Right cardiac atrium (tissue), 5 donors: Measurements from ENCODE around the gene LRP1. TPM values are rescaled to one million over a fixed set of nuclear protein-coding genes. Genes with fewer than 3 reads are reported as not detected.
A peak's percentile ranks its signal among the peaks of the same experiment; 100 is the strongest.

Experiments used
- ATAC-seq, 2 donors: fragments of 200-7000 bp; cut with Tn5 transposase; one replicate each; pipeline versions ENCODE4 v1.8.0 to v1.9.1; 2020; ENCODE audit warnings: moderate library complexity in 2 of 2, mild to moderate bottlenecking in 1 of 2
- DNase-seq, 3 donors: peaks; one replicate each; pipeline ENCODE4 v3.0.0-alpha.2; 2020
- H3K27ac ChIP-seq: one replicate; pipeline ENCODE4 v1.5.1; 2013; ENCODE audit warnings: mild to moderate bottlenecking, low read length, control low read depth, moderate library complexity
- H3K27me3 ChIP-seq: one replicate; pipeline ENCODE4 v1.6.1; 2013; ENCODE audit not compliant: control insufficient read depth, insufficient read depth
- H3K4me1 ChIP-seq: one replicate; pipeline ENCODE4 v1.6.1; 2013; ENCODE audit warnings: low read length; ENCODE audit not compliant: control insufficient read depth, insufficient read depth
- H3K4me3 ChIP-seq: one replicate; pipeline ENCODE4 v1.5.1; 2013; ENCODE audit warnings: low read length, control low read depth
- H3K9me3 ChIP-seq: one replicate; pipeline ENCODE4 v1.6.1; 2013; ENCODE audit warnings: low read length; ENCODE audit not compliant: control insufficient read depth
- WGBS: extraction: QIAGEN DNeasy Blood & Tissue Kit; methylation state at CpG from one replicate; pipeline ENCODE4 v1.1.7; 2013; 5-methylcytosine and 5-hydroxymethylcytosine counted together
- intact Hi-C, 4 donors: fragments of 100-400 bp; cut with DNase I; formaldehyde crosslinking; loops; one replicate each; pipeline versions ENCODE4 v1.11.0 to v1.14.0; 2022 to 2023
- polyA plus RNA-seq: library from polyadenylated mRNA; stranded (reverse); fragments of 200-250 nt; gene quantifications from one replicate; pipeline ENCODE4 v1.2.3, GENCODE V29; 2013
- total RNA-seq, 4 donors: library from RNA; stranded (reverse); fragmentation: NEBNext Ultra II Directional; extraction: Animal tissue kit (Norgen Biotek cat#: 25700); gene quantifications; one replicate each; pipeline ENCODE4 v1.2.1, GENCODE V29; 2021
- donor health status: healthy with polysubstance abuse.
- donor health status: DM: no; HTN: yes; CAD: no.
- donor health status: DM: no; HTN: no; CAD: no.
- donor health status: DM: no; HTN: yes; CAD: no; lungs with severe emphysema.
- donor health status: DM: yes; HTN: yes; CAD: no.

LRP1 gene
- total and polyA plus RNA-seq, 5 donors: 55.0 to 181 (median 140) TPM

DNA sequence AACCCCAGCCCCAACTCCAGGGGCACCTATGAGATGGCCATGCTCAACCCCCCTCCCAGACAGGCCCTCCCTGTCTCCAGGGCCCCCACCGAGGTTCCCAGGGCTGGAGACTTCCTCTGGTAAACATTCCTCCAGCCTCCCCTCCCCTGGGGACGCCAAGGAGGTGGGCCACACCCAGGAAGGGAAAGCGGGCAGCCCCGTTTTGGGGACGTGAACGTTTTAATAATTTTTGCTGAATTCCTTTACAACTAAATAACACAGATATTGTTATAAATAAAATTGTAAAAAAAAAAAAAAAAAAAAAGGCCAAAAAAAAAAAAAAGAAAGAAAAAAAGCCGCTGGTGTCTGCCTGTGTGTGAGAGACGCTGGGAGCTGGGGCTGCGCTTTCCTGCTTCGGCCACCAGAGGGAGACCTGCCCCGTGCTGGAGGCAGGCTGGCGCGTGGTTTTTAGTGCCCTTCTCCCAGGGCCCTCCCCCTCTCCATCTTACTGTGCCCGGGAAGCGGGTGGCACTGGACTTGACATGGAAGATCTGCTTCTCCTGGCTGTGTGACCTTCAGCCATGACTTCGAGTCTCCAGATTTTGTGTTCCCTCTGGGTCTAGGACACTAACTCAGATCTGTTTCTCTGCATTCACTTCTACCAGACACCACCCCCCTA is 84.9 kb downstream of the LRP1 start:
- no peaks in the 10 kb centered on the region for H3K9me3 ChIP-seq
- no peak overlapping the region for H3K27ac ChIP-seq
- peak; percentile 64 to 70 for ATAC-seq
- no peak overlapping the region for H3K4me3 ChIP-seq
- intact Hi-C loops: loop anchor here in 3 of 4 donors (1.0 to 2.0 kb wide), 2 partner anchors 26 kb away; no protein-coding TSS in a partner anchor
- DNase-seq: peak; percentile 87 to 95 (median 95)
- WGBS: 8% methylated on average over 16 of the region's 16 CpGs
- peaks cover 4% of the 10 kb centered on the region for H3K4me1 ChIP-seq
- H3K27me3 ChIP-seq: no peaks in the 10 kb centered on the region

DNA sequence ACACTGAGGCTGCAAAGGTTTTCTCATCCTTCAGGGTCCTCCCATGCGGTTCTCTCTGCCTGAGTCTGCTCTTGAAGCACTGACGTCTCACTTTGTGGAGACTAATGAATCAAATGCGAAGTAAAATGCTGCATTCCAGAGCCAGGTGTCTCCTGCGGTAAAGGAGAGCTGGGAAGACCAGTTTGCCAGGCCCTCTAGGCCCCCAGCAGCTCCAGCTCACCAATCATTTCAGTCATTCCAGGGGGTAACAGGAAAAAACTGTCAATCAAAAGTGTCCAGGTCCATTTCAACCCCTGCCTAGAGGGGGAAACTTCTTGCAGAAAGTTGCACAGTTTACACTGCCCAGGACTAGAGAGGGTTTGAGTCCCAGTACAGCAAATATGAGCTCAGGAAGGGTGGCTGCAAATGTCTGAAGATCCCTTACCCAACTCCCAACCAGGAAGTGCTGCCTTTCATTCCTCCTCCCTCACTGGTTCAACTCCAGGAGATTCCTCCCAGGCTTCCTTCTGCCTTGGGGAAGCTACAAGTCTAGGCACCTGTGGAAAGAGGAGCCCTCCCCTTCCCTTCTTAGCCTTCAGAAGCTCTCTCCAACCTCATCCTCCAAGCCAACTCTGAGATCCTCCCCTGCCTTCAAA is 85.6 kb downstream of the LRP1 start:
- no peak overlapping the region for H3K27ac ChIP-seq
- peaks cover 4% of the 10 kb centered on the region for H3K4me1 ChIP-seq
- intact Hi-C loops: loop anchor here (1.0 to 2.0 kb wide), 2 partner anchors 25 kb away; no protein-coding TSS in a partner anchor
- DNase-seq (no peak), ATAC-seq (no peak)
- no peaks in the 10 kb centered on the region for H3K9me3 ChIP-seq
- H3K27me3 ChIP-seq: no peaks in the 10 kb centered on the region
- 68% methylated on average over 4 of the region's 4 CpGs for WGBS
- no peak overlapping the region for H3K4me3 ChIP-seq

DNA sequence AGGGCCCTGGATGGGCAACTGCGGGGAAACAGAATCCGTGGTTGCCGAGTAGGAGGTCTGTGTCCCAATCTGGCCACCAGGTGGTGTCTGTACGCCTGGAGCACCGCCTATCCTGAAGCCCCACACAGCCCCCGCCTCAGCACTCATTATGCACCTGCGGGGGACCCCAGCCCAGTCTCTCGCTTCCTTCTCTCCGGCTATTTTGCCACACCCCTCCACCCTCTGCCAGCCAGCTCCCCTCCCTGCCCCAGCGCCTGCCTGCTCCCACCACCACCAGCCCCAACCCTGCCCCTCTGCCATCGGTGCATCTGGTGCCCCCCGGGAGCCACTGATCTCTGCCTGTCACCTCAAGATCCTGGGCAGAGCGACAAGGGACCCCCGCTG is 86.1 kb downstream of the LRP1 start:
- peak; percentile 64 to 85 (median 80) for DNase-seq
- Histone ChIP-seq H3K27ac (no peak overlapping the region), H3K27me3 (no peaks in the 10 kb centered on the region)

DNA sequence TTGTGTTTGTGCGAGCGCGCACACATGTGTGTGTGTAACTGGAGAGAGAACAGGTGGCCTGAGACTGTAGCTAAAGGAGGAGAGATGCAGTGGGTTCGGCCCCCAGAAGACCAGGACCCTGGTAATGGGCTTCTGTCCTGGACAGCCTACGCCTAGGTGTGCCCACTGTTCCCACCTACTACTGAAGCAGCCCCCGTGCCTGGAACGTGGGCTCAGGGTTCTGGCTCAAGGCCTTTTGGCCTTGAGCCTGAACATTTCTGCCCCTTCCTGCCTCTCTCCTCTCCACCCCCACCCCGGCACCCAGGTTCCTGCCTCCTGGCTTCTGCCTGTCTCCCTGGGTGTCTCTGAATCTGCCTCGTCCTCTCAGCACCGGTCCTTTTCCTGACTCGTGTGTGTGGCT is 86.8 kb downstream of the LRP1 start:
- H3K4me1 ChIP-seq: no peaks in the 10 kb centered on the region
- no peak overlapping the region for H3K27ac ChIP-seq
- H3K4me3 ChIP-seq: no peak overlapping the region
- H3K27me3 ChIP-seq: no peaks in the 10 kb centered on the region
- intact Hi-C loops: loop anchor here in 1 of 4 donors (2.0 kb wide), 1 partner anchor 24 kb away; no protein-coding TSS in a partner anchor
- H3K9me3 ChIP-seq: no peaks in the 10 kb centered on the region
- WGBS: 31% methylated on average over 11 of the region's 11 CpGs
- DNase-seq (peak in 1 of 3 donors; percentile 44), ATAC-seq (no peak)

More for the DNA sequence above, 86.1 kb downstream of the LRP1 start:
- H3K4me3 ChIP-seq: no peak overlapping the region
- H3K9me3 ChIP-seq: no peaks in the 10 kb centered on the region
- H3K4me1 ChIP-seq: no peaks in the 10 kb centered on the region
- 2% methylated on average over 14 of the region's 14 CpGs for WGBS
- intact Hi-C loops: loop anchor here in 1 of 4 donors (2.0 kb wide), 1 partner anchor 24 kb away; no protein-coding TSS in a partner anchor
- ATAC-seq: peak; percentile 30 to 50

DNA sequence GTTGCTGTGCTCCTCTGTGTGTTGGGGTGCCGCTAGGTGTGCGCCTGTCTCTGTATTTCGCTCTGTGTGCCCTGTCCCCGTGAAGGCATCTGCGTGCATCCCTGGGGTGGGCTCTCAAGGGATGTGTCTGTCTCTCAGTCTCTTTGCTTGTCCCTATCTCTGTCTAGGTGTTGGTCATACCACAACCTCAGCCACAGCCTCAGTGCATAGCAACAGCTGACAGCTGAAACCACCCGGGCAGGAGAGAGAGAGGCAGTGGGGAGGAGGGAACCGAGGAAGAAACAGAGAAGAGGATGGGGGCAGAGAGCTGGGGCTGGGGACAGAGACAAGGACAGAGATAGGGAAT is 87.4 kb downstream of the LRP1 start:
- ATAC-seq (no peak), DNase-seq (no peak)
- H3K9me3 ChIP-seq: no peaks in the 10 kb centered on the region
- no peaks in the 10 kb centered on the region for H3K4me1 ChIP-seq
- H3K27me3 ChIP-seq: no peaks in the 10 kb centered on the region
- no peak overlapping the region for H3K27ac ChIP-seq
- H3K4me3 ChIP-seq: no peak overlapping the region
- WGBS: 13% methylated on average over 7 of the region's 7 CpGs
- intact Hi-C loops: loop anchor here in 1 of 4 donors (2.0 kb wide), 1 partner anchor 23 kb away; no protein-coding TSS in a partner anchor

DNA sequence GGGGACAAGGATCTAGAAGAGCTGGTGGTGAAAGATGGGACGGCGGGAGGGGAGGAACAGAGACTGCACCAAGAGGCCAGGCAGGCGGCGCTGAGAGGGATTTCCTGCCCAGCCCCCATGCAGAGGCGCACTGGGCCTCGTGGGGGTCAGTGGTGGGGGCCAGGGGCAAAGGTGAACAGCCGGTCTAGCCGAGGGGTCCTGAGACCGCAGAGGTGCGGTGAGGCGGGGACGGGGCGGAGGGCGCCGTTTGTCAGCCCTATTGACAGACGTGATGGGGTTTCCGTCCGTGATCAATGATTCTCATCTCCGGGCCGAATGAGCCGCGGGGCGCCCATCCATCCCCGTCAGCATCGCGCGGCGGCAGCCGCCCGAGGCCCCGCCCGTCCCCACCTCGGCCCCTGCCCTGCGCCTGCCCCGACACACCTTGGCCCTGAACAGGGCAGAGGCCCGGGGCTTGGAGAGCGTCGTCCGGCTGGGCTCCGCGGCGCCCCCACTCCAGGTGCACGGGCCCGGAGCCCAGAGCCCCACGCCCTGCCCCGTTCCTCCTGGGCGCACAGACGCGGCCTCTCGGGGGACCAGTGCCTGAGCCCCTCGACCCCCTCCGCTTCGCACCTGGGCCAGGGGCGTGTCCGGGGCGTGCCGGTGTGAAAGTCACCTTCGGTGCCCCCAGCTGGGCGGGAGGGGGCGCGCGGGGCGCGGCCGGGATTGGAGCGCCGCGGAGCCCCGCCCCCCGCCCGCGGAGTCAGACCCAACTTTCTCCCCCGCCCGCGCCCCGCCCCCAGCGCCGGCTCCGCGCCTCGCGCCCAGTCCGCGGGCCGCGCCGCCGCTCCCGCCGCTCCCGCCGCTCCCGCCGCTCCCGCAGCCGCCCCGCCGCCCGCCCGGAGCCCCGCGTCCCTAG is 88.0 kb downstream of the LRP1 start, which contains the start of gene NXPH4:
NXPH4 (plus strand) TSS at position 781 of the 898 bp plus-strand sequence. CDS start 176 bp downstream, outside the sequence.
- no peaks in the 10 kb centered on the region for H3K4me1 ChIP-seq
- H3K27me3 ChIP-seq: no peaks in the 10 kb centered on the region
- 1% methylated on average over 88 of the region's 102 CpGs for WGBS
- intact Hi-C loops: no loop called here
- H3K4me3 ChIP-seq: peak within 1 kb of the TSS; percentile 46
- ATAC-seq (no peak), DNase-seq (peak; percentile 58 to 80 (median 80))
- no peaks in the 10 kb centered on the region for H3K9me3 ChIP-seq
- H3K27ac ChIP-seq: no peak within 1 kb of the TSS

DNA sequence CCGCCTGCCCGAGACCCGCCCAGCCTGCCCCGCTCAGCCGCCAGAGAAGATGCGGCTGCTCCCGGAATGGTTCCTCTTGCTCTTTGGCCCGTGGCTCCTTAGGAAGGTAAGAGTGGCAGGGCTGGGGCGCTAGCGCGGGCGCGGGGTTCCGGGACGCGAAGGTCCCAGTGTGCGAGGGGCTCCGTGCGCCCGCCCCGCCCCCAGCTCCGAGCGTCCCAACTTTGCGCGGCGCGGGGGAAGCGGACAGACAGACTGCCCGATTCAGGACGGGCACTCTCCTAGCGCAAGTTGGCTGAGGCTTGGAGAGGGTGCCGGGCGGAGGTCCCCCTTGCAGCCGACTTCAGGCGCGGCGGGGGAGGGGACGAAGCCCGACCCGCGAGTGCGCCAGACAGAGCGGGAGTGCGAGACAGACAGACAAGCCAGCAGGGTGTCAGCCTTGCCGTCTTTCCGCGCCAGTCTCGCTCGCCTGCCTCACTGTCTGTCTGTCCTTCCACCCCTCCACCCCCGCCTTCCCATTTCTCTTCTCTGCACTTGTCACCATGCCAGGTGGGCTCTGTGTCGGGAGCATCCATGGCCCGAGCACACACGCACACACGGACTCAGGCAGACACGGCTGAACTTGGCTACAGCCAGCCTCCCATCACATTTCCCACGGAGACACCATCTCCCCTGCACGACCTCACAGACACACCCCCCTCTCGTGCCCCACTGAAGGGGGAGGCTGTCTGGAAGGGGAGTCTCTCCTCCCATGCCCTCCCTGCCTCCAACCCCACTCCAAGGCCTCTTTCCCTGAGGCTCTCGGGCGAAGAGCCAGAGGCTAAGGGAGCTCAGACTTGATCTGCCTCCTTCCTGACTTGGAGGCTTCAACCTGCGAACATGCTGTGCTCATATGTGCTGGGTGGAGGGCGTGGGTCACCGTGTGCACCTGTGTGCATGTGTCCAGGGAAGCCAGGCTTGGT is 88.9 kb downstream of the LRP1 start:
- intact Hi-C loops: no loop called here
- WGBS: 3% methylated on average over 63 of the region's 63 CpGs
- H3K27ac ChIP-seq: no peak overlapping the region
- H3K27me3 ChIP-seq: no peaks in the 10 kb centered on the region
- no peaks in the 10 kb centered on the region for H3K4me1 ChIP-seq
- peak overlapping the region; percentile 46 for H3K4me3 ChIP-seq
- peak in 1 of 3 donors; percentile 70 for DNase-seq
- no peak for ATAC-seq
- H3K9me3 ChIP-seq: no peaks in the 10 kb centered on the region

DNA sequence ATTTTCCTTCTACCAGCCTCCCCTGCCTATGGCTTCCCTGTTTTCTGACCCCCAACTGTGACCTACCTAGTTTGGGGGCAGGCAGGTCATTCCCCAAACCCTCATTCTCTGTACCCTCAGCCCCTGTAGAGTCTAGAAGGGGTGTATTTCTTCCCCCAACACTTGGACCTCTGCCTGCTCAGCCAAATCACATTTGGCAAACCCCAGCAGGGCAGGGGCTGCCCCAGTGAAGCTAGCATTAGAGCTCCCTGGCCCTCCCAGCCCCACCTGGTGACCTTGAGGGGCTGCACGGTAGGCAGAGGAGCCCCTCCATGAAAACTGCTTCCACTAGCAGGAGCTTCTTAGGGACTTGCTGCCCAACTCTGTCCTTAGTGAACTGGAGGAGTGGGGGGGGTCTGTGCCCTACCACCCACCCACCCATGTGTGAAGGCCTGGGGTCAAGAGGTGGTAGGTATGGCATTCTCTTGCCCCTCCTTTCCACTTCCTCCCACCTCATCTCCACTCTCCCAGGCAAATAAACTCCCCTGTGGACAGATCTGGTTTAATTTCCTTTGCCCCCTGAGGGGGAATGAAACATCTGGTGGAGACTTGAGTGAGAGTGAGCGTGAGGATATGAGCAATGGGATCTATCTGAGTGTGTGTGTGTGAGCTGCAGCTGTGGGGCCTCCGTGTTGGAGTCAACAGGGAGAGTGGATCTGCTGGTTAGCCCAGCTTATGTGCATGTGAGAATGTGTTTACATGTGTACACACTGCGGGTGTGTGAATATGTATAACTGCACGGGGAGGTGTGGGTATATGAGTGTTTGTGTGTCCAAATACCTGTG is 90.0 kb downstream of the LRP1 start:
- H3K27me3 ChIP-seq: no peaks in the 10 kb centered on the region
- ATAC-seq: no peak
- no peaks in the 10 kb centered on the region for H3K9me3 ChIP-seq
- no peak for DNase-seq
- no peak overlapping the region for H3K4me3 ChIP-seq
- H3K4me1 ChIP-seq: no peaks in the 10 kb centered on the region
- intact Hi-C loops: no loop called here
- WGBS: 82% methylated on average over 5 of the region's 5 CpGs
- H3K27ac ChIP-seq: no peak overlapping the region

DNA sequence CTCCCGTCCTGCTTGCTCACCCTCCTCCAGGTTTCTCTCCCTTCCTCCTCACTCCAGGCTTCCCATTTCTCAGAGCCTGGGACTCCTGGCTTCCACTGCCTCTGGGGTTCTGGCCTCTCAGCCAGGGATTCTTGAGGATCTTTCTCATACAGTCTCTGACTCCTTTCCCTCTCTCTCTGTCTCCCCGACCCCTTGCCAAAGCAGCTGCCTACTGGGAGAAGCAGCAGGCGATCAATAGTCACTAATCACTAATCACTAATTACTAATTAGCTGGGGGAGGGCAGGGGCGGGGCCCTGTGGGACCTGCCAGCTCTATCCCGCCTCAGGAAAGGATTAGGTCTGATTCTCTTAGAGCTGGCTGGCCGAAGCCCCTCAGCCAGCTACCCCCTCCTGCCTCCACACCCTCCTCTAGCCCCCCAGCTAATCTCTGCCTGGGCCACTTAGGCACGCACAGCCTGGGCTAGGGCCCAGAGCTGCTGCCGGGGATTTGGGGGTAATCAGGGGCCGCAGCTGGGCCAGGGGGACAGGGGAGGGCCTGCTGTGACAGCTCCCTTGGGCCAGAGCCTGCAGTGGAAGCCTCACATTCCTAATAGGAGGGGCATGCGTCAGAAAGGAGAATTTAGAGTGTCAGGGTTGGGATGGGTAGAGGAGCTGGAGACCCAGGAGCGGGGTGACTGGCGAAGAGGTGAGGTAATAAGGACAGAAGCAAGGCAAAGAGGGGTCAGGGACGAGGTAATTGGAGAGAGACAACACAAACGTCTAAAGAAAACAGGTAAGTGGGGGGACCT is 91.1 kb downstream of the LRP1 start:
- no peaks in the 10 kb centered on the region for H3K27me3 ChIP-seq
- no peak overlapping the region for H3K27ac ChIP-seq
- ATAC-seq (no peak), DNase-seq (no peak)
- intact Hi-C loops: no loop called here
- H3K4me1 ChIP-seq: no peaks in the 10 kb centered on the region
- H3K4me3 ChIP-seq: no peak overlapping the region
- WGBS: 62% methylated on average over 14 of the region's 14 CpGs
- H3K9me3 ChIP-seq: no peaks in the 10 kb centered on the region
